Measurements from ENCODE around the gene PHRF1. TPM values are rescaled to one million over a fixed set of nuclear protein-coding genes. Genes with fewer than 3 reads are reported as not detected.

Gene PHRF1
- total RNA-seq, 1 experiment from 2014 or later = 48.9 TPM

DNA sequence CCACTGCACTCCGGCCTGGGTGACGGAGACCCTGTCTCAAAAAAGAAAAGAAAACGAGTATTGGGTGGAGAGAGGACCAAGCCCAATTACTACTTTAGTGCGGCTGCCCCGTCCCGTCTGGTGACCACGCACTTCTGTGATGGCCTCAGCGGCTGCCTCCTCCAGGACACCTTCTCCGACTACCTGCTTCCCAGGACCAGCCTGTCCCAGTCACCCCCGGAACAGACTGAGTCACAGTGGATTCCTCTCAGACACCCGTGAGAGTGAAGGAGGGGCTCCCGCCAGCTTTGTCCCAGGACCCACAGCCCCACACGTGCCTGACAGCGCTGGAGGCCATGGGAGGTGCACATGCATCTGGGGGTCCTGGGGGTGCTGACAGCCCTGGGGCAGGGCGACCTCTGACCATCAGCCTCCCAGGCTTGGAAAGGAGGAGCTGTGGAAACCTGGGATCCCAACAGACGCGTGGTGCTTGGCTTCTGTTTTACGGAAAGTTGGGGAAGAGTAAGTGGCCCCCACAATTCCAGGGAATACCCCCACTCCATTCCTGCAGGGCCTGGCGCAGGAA is 65.6 kb downstream of the PHRF1 start:
- H3K9ac ChIP-seq (ENCODE audit: extremely low read depth, insufficient read length, low read length) = no peak overlapping the region
- DNase-seq = no peak
- H2AK5ac ChIP-seq (ENCODE audit: insufficient read length, low read length) = no peak overlapping the region
- H4K5ac ChIP-seq (ENCODE audit: insufficient read length, low read depth, low read length) = no peak overlapping the region
- H3K23me2 ChIP-seq (ENCODE audit: insufficient read length, low read depth, low read length, poor library complexity, severe bottlenecking) = peaks cover 17% of the 10 kb centered on the region
- H4K91ac ChIP-seq (ENCODE audit: insufficient read length, low read depth, low read length) = no peak overlapping the region
- Mint-ChIP-seq H3K4me3 (no peak overlapping the region; a peak in 1 of 5 replicates), H3K4me1 (peaks cover 15 to 24% of the 10 kb centered on the region in 2 experiments), H3K9me3 (no peaks in the 10 kb centered on the region; a peak in 2 of 5 replicates), H3K27me3 (ENCODE audit: low read depth) (peaks cover 25% of the 10 kb centered on the region), H3K36me3 (ENCODE audit: insufficient read depth in 1 of 3, low read depth in 3 of 3) (peaks cover 4 to 30% (median 11%) of the 10 kb centered on the region in 3 experiments; a peak in 6 of 7 replicates), H3K27ac (no peak overlapping the region)
- H3K56ac ChIP-seq (ENCODE audit: insufficient read length, low read depth, low read length) = no peak overlapping the region
- H2BK20ac ChIP-seq (ENCODE audit: low read depth, low read length, poor library complexity, severe bottlenecking) = no peak overlapping the region
- no peak overlapping the region for H3K14ac ChIP-seq (ENCODE audit: insufficient read depth, low read length)
- H4K20me1 ChIP-seq (ENCODE audit: control insufficient read depth, insufficient read depth, insufficient read length) = no peaks in the 10 kb centered on the region
- H3K79me1 ChIP-seq (ENCODE audit: insufficient read depth, low read depth, low read length, poor library complexity, severe bottlenecking) = no peaks in the 10 kb centered on the region
- TF ChIP-seq, protein P1, sequence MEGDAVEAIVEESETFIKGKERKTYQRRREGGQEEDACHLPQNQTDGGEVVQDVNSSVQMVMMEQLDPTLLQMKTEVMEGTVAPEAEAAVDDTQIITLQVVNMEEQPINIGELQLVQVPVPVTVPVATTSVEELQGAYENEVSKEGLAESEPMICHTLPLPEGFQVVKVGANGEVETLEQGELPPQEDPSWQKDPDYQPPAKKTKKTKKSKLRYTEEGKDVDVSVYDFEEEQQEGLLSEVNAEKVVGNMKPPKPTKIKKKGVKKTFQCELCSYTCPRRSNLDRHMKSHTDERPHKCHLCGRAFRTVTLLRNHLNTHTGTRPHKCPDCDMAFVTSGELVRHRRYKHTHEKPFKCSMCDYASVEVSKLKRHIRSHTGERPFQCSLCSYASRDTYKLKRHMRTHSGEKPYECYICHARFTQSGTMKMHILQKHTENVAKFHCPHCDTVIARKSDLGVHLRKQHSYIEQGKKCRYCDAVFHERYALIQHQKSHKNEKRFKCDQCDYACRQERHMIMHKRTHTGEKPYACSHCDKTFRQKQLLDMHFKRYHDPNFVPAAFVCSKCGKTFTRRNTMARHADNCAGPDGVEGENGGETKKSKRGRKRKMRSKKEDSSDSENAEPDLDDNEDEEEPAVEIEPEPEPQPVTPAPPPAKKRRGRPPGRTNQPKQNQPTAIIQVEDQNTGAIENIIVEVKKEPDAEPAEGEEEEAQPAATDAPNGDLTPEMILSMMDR (conservative IDR thresholded peaks at IDR 0.05) = no peak
- H3K9me3 ChIP-seq (ENCODE audit: control insufficient read depth, low read depth, low read length) = no peaks in the 10 kb centered on the region
- H3K18ac ChIP-seq (ENCODE audit: insufficient read length, low read depth, low read length) = no peak overlapping the region
- H3K79me2 ChIP-seq (ENCODE audit: insufficient read depth, low read length) = no peaks in the 10 kb centered on the region
- H3K4me2 ChIP-seq (ENCODE audit: insufficient read depth, insufficient read length, low read length) = no peak overlapping the region
- no peak overlapping the region for H3K4ac ChIP-seq (ENCODE audit: low read depth, low read length)
- no peak overlapping the region for H2AFZ ChIP-seq (ENCODE audit: low read length)
- H3K27me3 ChIP-seq (ENCODE audit: insufficient read depth, low read length) = peaks cover 20% of the 10 kb centered on the region
- no peaks in the 10 kb centered on the region; the same call in 1 of the 2 replicates for H3K4me1 ChIP-seq (ENCODE audit: insufficient read depth, low read length)
- no peak overlapping the region for H2BK5ac ChIP-seq (ENCODE audit: insufficient read length, low read length)
- no CpG with 5 or more reads among the region's 19 CpGs for WGBS (ENCODE audit: extremely low coverage, insufficient read length, low lambda C conversion rate)
- H4K8ac ChIP-seq (replicated peaks; ENCODE audit: insufficient read length, low read depth, low read length) = no peak overlapping the region
- H2BK120ac ChIP-seq (ENCODE audit: low read depth, low read length, poor library complexity, severe bottlenecking) = no peak overlapping the region
- H3T11ph ChIP-seq (ENCODE audit: low read length) = no peak overlapping the region
- H3K27ac ChIP-seq (ENCODE audit: insufficient read length, low read depth, low read length) = no peak overlapping the region
- H2BK15ac ChIP-seq (ENCODE audit: low read depth, low read length) = no peak overlapping the region
- H3K23ac ChIP-seq (ENCODE audit: insufficient read length, low read depth, low read length) = no peak overlapping the region
- no peak overlapping the region for H2BK12ac ChIP-seq (ENCODE audit: insufficient read length, low read depth, low read length)
